NCI-H1092 (cell line): ENCODE results near the gene FTCDNL1.

Source experiments
- DNase-seq: peaks from one replicate; lab custom pipeline; 2025; lab: John Stamatoyannopoulos, UW

FTCDNL1 gene

DNA sequence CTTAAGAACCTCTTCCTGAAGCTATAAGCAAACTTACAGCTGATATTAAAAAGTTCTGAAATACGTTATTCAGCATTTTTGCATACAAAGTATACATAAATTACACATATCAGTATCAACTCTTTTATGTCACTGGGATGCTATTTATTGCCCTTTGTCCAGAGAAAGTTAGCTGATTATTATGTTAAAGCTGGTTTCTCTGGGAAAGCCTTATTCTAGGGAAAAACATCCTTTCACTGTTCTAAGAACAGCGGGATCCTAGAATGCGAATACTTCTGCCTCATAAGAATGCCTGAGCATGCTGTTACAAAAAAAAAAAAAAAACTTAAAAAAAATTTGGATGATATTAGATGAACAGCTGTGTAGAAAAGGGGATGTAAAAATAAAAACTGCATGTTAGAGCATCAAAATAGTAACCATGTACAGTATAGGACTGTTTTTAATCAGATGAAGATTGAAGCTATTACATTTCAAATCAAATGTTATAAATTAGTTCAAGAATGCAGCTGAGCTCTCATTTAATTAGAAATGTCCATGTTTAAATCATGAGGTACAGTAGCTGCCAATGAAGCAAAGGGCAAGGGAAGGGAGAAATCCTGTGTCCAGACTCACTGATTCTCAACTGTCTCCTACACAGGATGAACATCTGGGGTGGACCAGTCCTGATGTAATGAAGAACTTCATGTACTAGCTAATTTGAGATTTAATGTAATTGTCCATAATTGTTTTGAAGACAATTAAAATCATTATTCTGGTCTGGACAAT is 8.2 kb downstream of the FTCDNL1 start:
- no peak for DNase-seq

DNA sequence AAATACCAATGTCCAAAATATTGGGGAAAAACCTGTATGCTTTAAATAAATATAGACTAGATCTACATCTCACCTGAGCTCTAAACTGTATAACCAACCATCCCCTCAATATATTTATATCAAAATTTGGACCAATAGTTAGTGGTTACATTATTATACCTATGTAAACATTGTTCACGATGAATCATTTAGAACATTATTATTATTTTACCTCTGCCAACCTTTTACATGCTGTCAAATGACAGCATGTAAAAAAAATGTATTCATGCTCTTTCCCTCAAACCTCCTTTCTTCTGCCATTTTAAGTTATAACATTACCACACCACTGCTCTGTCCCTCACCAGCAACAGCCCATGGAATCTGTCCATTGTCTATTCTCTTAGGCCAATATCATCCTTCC is 9.6 kb downstream of the FTCDNL1 start:
- no peak for DNase-seq

DNA sequence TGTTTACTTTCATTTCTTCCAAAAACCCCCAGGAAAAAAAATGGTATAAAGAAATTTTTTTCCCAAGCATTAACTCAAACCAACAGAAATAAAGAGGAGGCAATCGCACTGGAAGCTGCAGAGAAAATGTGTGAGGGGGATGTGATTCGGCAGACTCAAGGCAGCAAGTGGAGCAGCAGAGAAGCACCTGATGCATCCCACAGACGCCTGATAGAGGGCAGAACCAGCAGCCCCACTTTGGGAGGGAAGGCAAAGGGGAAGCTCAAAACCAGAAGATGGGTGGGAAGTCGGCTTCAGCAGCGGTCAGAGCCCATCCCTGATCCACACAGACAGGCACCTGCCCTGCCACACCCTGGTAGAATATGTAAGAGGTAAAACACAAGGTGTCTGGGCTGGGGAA is 12.6 kb downstream of the FTCDNL1 start:
- DNase-seq = no peak

DNA sequence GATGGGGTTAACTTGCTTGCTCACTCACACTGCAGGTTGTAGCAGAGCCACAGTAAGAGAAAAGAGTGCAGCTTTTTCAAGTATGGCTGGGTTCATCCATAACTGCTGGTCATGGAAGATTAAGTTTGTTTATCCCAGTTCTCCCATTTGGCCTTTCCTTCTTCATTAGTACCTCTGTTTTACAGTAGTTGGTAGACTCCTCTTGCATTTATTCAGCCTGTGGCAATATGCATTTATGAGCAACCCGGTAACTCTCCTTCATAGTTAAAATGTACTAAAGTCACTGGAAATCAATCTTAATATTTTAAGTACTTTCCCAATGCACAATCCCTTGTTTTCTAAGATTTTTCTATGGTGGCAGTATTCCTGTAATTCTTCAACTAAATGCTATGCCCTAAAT is 14.0 kb downstream of the FTCDNL1 start:
- DNase-seq = no peak

DNA sequence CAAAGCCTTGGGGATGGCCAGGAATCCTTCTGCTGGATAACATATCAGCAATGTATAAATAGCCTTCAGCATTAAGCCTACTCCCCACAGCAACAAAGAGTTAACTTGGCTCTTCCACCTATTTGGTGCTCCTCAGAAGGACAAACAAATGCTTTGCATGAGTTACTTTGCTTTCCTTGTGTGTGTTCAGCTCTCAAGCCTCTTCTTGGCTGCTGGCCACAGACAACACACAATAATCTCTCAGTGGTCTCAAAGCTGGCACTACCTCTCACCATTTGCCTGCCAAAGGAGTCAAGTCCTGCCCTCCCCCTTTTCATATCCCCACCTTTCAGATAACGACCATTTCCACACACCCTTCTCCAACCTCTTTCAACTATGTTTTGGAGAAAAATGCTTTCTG is 17.5 kb downstream of the FTCDNL1 start:
- DNase-seq = peak; percentile 69

DNA sequence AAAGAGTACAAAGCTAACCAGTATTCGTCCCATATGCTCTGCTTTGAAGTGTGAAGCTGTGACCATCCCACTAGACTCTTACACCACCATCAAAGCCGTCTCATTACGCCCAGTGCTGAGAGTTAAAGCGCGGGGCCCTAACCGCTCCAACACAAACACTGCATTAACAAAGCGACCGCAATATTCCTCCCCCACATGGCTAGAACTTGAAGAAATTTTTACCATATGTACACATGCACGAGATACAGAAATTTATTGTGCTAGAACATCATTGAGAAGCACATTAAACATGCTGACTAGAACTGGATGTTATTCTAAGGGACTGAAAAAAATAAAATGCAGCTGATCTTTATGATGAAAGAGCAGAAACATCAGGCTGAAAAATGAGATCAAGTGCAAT is 20.5 kb downstream of the FTCDNL1 start:
- DNase-seq = no peak

DNA sequence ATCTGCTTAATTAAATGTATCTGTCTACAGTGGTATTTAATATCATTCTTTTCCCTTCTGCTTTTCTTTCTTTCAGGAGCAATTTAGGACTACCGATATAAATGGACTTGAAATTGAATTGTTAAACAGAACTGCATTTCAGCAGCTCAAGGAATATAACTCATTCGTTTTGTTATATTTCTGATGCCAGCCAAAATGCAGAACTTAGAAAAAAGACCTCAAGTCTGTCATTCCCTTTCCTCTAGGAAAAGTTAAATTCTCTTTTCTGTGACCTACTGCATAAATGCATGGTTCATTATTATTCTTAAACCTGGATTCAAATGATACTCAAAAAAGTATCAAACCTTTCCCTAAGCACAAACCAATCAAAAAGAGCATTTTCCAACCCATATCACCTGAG is 21.4 kb downstream of the FTCDNL1 start:
- no peak for DNase-seq

DNA sequence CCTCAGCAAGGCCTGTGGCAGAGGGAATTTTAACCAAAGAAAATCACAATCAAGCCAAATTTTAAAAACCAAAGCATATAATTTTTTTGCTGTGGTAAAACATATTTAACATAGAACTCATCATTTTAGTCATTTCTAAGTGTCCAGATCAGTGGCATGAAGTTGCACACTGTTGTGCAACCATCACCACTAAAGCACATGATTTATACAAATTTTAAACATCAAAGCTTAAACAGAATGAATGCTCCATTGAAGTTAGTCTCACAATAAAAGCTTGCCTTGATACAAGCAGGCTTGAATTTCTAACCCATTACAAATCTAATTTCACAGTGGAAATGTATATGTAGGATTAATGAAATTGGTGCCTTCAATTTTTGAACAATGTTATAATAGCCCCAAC is 31.2 kb downstream of the FTCDNL1 start:
- no peak for DNase-seq

DNA sequence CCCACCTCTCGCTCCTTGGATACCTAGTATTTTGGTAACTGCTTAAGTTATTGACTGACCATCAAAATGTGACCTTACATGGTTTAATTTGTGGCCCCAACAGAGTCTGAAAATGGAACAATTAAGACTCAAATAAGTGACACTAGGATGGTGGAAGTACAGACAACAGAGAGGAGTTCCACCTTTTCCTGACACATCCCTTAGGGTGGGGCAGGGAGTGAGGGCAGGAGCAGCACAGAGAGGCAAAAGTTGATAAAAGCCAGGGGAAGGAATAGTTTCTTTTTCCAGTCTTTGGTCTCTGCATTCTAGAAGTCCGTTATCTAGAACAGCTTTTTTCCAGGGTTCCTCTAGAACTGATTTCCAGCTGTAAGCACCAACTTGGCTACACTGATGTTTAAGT is 32.2 kb downstream of the FTCDNL1 start:
- DNase-seq = no peak

DNA sequence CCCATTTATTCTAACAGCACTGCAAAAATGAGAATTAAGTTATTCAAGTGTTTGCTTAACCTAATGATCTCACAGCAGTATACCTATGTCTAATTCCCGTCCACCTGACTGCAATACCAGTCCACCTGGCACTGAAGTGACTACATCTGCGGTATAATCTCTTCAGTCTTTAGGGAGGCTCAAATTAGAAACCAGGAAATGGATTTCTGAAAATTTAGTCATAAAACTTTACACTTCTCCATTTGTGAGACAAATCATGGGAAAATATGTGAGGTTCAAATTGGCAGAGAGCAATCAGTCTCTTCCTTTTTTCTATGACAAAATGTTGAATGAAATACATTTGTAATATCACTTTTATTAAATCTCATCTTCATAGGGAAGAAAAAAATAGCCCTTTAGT is 33.0 kb downstream of the FTCDNL1 start:
- no peak for DNase-seq

DNA sequence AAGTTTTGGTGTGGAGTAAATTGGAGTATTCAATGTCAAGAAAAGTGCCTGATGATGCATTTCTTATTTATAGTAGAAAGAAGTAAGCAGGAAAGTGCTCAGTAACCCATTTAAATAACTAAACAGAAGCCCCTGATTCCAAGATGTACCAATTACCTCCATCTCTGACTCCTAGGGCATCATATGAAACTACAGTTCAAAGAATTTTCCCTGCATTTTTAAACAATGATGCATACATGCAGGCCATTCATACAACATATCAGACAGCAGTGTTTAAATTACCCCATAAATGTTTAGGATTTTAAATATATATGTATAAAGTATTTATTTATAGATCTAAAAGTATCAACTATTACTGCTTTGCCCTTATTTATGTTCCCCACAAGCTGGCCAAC is 36.2 kb downstream of the FTCDNL1 start:
- no peak for DNase-seq

DNA sequence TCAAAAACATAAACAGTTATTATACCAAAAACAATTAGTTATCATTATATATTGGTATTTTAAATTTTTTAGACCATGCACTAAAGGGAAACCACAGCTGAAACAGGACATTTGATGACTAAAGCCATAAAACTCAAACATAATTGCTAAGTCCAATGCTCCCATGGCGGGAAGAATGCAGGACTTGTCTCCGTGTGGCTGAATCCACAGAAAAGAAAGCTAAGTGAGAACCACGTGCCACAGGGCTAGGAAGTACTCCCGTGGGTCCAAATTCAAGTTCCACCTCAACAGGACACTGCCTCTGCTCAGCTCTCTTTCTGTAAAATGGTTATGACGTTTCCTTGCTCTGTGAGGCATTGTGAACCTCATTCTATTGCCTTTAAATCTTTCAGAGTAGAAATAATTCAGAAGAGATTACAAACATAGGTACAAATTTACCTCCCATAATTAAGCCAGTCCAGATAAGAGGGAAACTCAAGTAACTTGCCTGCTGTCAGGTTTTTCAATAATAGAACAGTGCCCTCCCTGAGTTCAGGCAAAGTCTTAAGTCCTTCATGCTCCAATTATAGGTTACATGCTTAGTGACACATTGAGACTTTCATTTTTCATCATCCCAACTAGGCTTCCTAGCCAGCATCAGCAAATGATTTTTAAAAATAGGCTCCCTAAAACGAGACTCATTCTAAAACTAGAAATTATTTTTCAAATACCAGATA is 36.7 kb downstream of the FTCDNL1 start:
- DNase-seq = no peak

DNA sequence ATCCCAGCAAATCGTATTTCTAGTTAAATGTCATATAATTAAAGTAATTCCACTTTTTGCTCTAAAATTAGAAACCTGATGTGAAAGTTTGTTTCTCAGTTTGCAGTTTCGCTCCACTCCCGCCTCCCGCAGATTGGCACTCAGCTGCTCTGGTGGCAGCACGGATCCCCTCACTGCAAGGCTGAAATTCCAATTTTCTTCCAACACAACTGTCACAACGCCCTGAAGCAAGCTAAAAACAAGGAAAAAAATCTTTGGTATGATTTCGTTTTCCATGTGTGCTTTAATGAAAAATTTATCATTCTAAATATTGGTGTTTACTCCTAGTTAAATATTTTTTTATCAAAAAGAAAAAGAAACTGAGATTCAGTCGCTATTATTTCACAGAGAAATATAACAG is 38.5 kb downstream of the FTCDNL1 start:
- DNase-seq = no peak

DNA sequence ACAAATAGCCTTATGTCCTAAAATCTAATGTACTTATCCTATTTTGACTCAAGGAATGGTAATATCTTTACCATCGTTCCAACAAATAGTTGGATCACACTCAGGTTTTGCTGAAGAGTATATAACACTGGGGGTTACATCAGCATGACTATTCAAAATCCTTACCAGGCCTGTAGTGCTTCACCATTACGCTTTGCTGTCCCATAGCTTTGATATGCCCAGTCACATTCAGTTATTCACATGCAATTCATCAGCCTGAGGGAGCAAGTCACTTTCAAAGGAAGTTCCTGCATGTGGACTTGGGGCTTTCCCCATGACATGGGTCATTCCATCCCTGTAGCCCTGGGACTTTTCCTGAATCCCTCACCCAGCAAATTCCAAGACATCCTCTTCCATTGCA is 39.6 kb downstream of the FTCDNL1 start:
- DNase-seq = no peak

DNA sequence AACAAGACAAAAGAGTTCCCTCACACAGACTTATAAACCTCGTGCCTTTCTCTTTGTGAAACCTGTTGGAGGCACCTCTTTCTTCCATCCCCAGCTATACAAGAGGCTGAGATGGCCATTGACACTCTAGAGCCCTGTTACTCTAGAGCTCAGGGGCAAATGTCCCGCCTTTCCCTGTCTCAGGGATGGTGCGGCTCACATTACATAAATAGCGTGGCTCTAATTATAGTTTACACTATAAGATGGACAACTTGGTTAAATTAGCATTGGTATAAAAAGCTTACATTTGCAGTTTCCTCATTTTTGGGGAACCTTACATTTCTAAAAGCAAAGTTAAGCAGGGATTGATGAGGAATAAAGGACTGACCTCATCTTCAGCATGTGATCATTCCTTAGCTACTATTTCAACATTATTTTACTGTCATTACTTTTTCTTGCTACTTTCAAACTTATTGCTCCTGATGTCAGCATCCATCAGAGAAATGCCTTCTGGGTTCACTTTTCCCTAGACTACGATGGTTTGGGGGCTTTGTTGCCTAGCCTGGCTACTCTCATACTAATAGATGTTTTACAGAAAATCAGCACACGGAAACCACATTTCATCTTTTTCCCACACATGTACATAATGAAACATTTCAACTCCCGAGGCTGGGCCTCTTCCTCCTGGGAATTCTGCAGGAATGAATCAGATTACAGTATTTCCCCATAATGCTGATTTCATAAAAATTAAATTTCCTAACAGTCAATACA is 40.4 kb downstream of the FTCDNL1 start:
- DNase-seq = no peak

DNA sequence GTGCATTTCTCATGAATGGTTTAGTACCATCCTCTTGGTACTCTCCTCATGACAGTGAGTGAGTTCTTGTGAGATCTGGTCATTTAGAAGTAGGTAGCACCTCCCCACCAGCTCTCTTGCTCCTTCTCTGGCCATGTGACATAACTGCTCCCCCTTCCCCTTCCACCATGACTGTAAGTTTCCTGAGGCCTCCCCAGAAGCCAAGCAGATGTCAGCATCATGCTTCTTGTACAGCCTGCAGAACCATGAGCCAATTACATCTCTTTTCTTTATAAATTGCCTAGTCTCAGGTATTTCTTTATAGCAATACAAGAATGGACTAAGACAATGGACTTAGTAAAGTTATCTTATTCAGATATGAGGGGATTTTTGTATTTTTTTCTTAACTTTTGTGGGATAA is 43.0 kb downstream of the FTCDNL1 start:
- DNase-seq = no peak

DNA sequence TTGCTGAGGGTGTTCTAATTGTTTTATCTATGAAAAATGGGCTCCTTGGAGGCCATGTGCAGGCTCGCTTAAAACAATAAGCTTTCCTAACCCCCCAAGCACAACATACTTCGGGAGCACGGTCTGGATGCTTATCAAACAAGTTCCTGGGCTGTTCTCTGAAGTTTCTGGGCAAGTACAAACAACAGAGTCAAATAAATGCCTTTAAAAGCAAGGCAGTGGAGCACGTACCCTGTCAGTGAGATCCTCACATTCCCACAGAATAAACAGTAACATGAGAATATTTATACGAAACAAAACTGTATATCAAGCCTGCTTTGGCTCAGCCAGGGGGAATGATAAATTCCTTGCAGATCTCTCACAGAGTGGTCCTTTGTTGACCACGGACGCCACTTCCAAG is 44.8 kb downstream of the FTCDNL1 start:
- no peak for DNase-seq

DNA sequence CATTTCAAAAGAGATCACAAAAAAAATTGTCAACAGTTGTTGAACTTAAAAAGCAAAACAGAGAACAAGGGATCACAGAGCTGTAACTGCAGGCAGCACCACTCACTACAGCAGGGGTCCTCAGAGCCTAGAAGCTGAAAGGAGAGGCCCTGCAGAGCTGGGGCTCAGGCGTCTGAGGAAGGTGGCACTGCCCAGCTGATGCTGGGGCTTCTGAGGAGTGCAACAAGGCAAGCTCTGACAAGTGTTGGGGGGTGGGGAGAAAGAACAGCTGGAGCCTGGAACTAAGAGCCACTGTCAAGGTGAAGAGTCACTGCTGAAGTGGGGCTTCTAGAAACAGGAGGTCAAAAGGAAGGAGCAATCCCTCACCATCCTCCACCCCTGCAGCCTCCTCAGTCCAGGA is 46.2 kb downstream of the FTCDNL1 start:
- DNase-seq = no peak

DNA sequence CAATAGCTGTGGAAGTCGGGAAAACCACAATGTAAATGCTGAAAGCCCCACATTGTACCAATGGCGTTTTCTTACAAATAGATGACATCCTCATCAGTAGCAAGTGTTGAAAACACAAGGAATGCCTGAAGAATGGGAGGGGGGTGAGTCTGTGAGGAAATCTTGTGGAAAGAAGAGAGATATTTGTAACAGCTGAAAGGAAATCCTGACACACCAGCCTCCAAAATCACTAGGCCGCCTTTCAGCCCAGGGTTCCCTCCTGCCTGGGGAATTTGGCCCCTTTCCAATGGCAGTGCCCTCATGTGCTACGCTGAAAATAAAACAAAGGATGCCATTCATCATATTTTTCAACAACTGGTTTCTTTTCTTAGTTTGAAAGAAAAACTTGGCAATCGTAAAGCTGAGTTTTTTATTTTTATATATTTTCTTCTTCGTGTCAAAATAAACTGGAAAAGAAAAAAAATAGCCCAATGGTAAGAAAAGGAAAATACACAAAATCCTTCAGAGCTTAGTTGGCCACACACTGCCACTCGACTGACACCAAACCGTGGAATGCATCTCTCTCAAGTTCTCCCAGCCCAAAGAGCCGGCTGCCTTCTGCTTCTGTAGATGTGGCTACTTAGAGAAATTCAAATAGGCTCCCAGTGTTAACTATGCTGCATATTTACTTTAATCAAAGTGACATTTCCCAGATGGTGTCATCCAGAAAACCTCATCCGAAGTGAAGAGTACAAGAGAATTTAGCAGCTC is 52.0 kb downstream of the FTCDNL1 start:
- DNase-seq = no peak

DNA sequence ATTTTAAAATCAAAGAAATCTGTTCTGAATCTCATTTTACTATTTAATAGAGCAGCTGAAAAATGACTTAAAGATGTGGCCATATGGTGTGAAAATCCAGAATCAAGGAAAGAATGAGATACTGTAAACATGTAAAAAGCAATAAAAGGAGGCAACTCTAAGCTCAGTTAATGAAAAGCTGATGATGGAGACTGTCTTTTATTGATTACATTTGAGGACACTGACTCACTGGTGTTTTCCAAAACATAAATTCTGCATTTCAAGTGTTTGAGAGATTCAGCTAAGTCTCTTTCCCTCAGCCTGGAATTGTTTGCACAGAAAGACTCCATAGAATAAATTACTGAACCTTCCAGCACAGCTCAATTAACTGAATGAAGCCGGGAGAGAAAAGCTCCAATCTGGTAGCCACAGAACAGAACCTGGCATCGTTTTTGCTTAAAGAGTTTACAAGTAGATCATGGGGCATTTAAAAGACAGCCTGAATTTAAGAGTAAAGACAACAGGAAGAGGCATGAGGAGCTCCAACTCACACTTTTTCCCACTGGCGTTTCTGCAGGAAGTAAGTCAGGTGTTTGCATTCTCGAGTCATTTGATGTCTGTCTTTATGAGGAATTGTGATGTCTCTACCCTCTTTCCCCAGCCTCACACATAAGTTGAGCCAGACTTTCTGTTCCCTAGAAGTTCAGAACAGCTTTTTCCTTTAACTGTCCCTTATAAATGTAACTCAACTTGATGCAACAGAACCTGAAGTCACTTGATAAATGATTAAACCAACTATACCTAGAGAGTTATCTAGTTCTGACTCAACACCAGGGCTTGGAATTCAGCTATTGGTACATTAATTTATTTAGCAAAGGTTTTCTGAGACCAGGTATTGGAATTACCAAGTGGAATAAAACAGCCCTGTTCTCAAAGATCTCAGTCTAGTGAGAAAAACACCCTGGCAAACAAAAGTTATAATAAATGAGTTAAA is 53.3 kb downstream of the FTCDNL1 start:
- DNase-seq = no peak

DNA sequence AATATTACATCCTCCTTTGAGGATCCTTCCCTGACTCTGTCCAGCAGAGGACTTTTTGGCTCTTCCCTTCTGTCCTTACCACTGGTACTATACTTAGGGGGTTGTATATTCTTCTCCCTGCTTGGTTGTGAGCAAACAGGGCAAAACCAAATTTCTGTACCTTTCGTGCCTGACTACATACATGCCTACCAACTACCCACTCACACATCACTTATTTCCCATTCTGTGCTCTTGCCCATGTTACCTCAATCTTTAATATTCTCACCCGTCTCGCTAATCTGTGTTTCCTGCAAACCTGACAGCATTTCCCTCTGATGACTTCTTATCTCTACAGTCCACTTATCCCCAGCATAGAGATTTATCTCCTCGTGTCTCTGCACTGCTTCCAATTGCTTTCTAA is 58.6 kb downstream of the FTCDNL1 start:
- no peak for DNase-seq
